Measurements from ENCODE around the gene RENBP.
A peak's percentile ranks its signal among the peaks of the same experiment; 100 is the strongest.

The RENBP gene

GRCh38 chrX:153928846-153929245, 15.6 kb downstream of the RENBP start:
- H3K27ac ChIP-seq, result peak overlapping the region; percentile 35
- peaks cover 47% of the 10 kb centered on the region for H3K36me3 ChIP-seq
- no peak for DNase-seq
- peaks cover 2% of the 10 kb centered on the region for H3K27me3 ChIP-seq (ENCODE audit: insufficient read depth, low read depth, severe bottlenecking)
- H3K4me3 ChIP-seq (ENCODE audit: low read depth, low read length), result no peak overlapping the region; the same call in 1 of the 2 replicates
- TF ChIP-seq CTCF (IDR thresholded peaks at IDR 0.05; ENCODE audit: low read depth, low read length), result no peak
- H3K9me3 ChIP-seq (ENCODE audit: severe bottlenecking), result no peaks in the 10 kb centered on the region

- Histone ChIP-seq H3K27ac (peak overlapping the region; percentile 96), H3K9me3 (ENCODE audit: severe bottlenecking) (no peaks in the 10 kb centered on the region), H3K36me3 (peaks cover 43% of the 10 kb centered on the region), H3K4me3 (ENCODE audit: low read depth, low read length) (peak overlapping the region; percentile 57), H3K27me3 (ENCODE audit: insufficient read depth, low read depth, severe bottlenecking) (no peaks in the 10 kb centered on the region)
- peak; percentile 98 for DNase-seq
- TF ChIP-seq CTCF (IDR thresholded peaks at IDR 0.05; ENCODE audit: low read depth, low read length), result peak; percentile 17
These were observed 16.3 kb downstream of the RENBP start for GRCh38 chrX:153927922-153928760.

DNA sequence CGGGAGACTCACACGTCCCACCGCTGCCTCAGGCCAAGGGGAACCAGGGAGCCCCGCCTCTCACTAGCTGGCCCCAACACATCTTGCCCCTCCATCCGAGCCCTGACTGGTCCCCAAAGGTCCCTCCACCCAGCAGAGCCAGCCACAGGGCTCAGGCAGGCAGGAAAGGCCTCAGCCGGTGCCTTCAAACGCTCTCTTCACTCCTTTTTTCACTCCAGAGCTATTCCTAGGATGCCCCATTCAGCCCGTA, 16.8 kb downstream of the RENBP start:
- no peak for TF ChIP-seq CTCF (IDR thresholded peaks at IDR 0.05; ENCODE audit: low read depth, low read length)
- H3K27ac ChIP-seq, result peak overlapping the region; percentile 96
- peaks cover 38% of the 10 kb centered on the region for H3K36me3 ChIP-seq
- DNase-seq, result no peak
- peak overlapping the region; percentile 57 for H3K4me3 ChIP-seq (ENCODE audit: low read depth, low read length)
- no peaks in the 10 kb centered on the region for H3K27me3 ChIP-seq (ENCODE audit: insufficient read depth, low read depth, severe bottlenecking)
- H3K9me3 ChIP-seq (ENCODE audit: severe bottlenecking), result no peaks in the 10 kb centered on the region

GRCh38 chrX:153926858-153927671, 17.4 kb downstream of the RENBP start:
- peak overlapping the region; percentile 57 for H3K4me3 ChIP-seq (ENCODE audit: low read depth, low read length)
- no peaks in the 10 kb centered on the region for H3K9me3 ChIP-seq (ENCODE audit: severe bottlenecking)
- DNase-seq, result peak; percentile 55
- H3K36me3 ChIP-seq, result peaks cover 32% of the 10 kb centered on the region
- peak overlapping the region; percentile 96 for H3K27ac ChIP-seq
- no peak for TF ChIP-seq CTCF (IDR thresholded peaks at IDR 0.05; ENCODE audit: low read depth, low read length)
- no peaks in the 10 kb centered on the region for H3K27me3 ChIP-seq (ENCODE audit: insufficient read depth, low read depth, severe bottlenecking)

DNA sequence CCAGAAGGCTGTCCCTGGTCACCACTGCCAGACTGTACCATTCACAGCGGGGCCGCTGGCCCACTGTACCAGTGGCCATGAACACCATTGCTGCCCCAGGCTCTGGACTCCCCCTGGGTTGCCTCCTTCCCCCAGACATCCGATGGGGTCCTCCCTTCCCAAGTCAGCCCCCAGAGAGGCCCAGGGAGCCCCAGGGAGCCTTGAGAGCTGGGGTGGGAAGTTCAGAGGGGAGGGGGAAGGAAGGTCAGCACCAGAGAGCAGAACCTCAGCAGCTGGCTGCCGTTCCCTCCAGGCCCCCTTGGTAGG, 17.9 kb downstream of the RENBP start:
- Histone ChIP-seq H3K36me3 (peaks cover 27% of the 10 kb centered on the region), H3K27me3 (ENCODE audit: insufficient read depth, low read depth, severe bottlenecking) (peaks cover 2% of the 10 kb centered on the region), H3K4me3 (ENCODE audit: low read depth, low read length) (no peak overlapping the region; the same call in 1 of the 2 replicates), H3K27ac (peak overlapping the region; percentile 96), H3K9me3 (ENCODE audit: severe bottlenecking) (no peaks in the 10 kb centered on the region)
- no peak for DNase-seq
- TF ChIP-seq CTCF (IDR thresholded peaks at IDR 0.05; ENCODE audit: low read depth, low read length), result no peak
